ENCODE data around the gene BRINP3.

BRINP3 gene

GRCh38 chr1:190322274-190322673 lies 155.4 kb downstream of the BRINP3 start:
- DNase-seq (ENCODE audit: low read depth): no peak

- no peak for DNase-seq (ENCODE audit: low read depth)
Observed at GRCh38 chr1:190320952-190321351, 156.7 kb downstream of the BRINP3 start.

- DNase-seq (ENCODE audit: low read depth): no peak
Observed at GRCh38 chr1:190312763-190313162, 164.9 kb downstream of the BRINP3 start.

GRCh38 chr1:190303501-190303900 lies 174.2 kb downstream of the BRINP3 start:
- no peak for DNase-seq (ENCODE audit: low read depth)

- no peak for DNase-seq (ENCODE audit: low read depth)
Observed at GRCh38 chr1:190296453-190296852, 181.2 kb downstream of the BRINP3 start.

- no peak for DNase-seq (ENCODE audit: low read depth)
Observed at GRCh38 chr1:190289897-190290296, 187.8 kb downstream of the BRINP3 start.

GRCh38 chr1:190286111-190286510 lies 191.6 kb downstream of the BRINP3 start:
- DNase-seq (ENCODE audit: low read depth): no peak

GRCh38 chr1:190277107-190277506 lies 200.6 kb downstream of the BRINP3 start:
- no peak for DNase-seq (ENCODE audit: low read depth)

- no peak for DNase-seq (ENCODE audit: low read depth)
Observed at GRCh38 chr1:190274721-190275120, 202.9 kb downstream of the BRINP3 start.

- DNase-seq (ENCODE audit: low read depth): no peak
Observed at GRCh38 chr1:190273161-190273560, 204.5 kb downstream of the BRINP3 start.

- DNase-seq (ENCODE audit: low read depth): no peak
Observed at GRCh38 chr1:190262538-190262937, 215.1 kb downstream of the BRINP3 start.

GRCh38 chr1:190259424-190259823 lies 218.2 kb downstream of the BRINP3 start:
- DNase-seq (ENCODE audit: low read depth): no peak

GRCh38 chr1:190258003-190258402 lies 219.7 kb downstream of the BRINP3 start:
- DNase-seq (ENCODE audit: low read depth): no peak

GRCh38 chr1:190252046-190252445 lies 225.6 kb downstream of the BRINP3 start:
- DNase-seq (ENCODE audit: low read depth): no peak

- no peak for DNase-seq (ENCODE audit: low read depth)
Observed at GRCh38 chr1:190250368-190250767, 227.3 kb downstream of the BRINP3 start.

- no peak for DNase-seq (ENCODE audit: low read depth)
Observed at GRCh38 chr1:190244406-190244805, 233.3 kb downstream of the BRINP3 start.

- DNase-seq (ENCODE audit: low read depth): no peak
Observed at GRCh38 chr1:190243056-190243455, 234.6 kb downstream of the BRINP3 start.

GRCh38 chr1:190226006-190226405 lies 251.7 kb downstream of the BRINP3 start:
- DNase-seq (ENCODE audit: low read depth): no peak

- no peak for DNase-seq (ENCODE audit: low read depth)
Observed at GRCh38 chr1:190212450-190212849, 265.2 kb downstream of the BRINP3 start.

GRCh38 chr1:190207733-190208132 lies 269.9 kb downstream of the BRINP3 start:
- DNase-seq (ENCODE audit: low read depth): no peak

- no peak for DNase-seq (ENCODE audit: low read depth)
Observed at GRCh38 chr1:190205713-190206112, 272.0 kb downstream of the BRINP3 start.

- DNase-seq (ENCODE audit: low read depth): no peak
Observed at GRCh38 chr1:190196020-190196419, 281.6 kb downstream of the BRINP3 start.

GRCh38 chr1:190193508-190194115 lies 284.1 kb downstream of the BRINP3 start:
- no peak for DNase-seq (ENCODE audit: low read depth)

- DNase-seq (ENCODE audit: low read depth): no peak
Observed at GRCh38 chr1:190192627-190193026, 285.0 kb downstream of the BRINP3 start.

GRCh38 chr1:190183588-190183987 lies 294.1 kb downstream of the BRINP3 start:
- no peak for DNase-seq (ENCODE audit: low read depth)

Data from stimulated activated CD8-positive, alpha-beta memory T cell treated with anti-CD3 and anti-CD28 coated beads, Interleukin-4, amount 100 ng/mL, for 24 hours (primary cell).